Adrenal gland (tissue), 5 donors: ENCODE measurements around the gene MROH7.

ENCODE experiments used
- CTCF ChIP-seq, 6 experiments: fragments of 450-650 bp in 4 of 6; fragments of 200-600 bp in 2 of 6; sonication (generic) in 1 of 6; IDR thresholded peaks; 1 replicate in 5 of 6; 2 replicates in 1 of 6; pipeline versions ENCODE4 v1.5.1 to v1.8.0; 2016 to 2021; ENCODE audit warnings: antibody characterized with exemption in 6 of 6, mild to moderate bottlenecking in 2 of 6, moderate library complexity in 1 of 6
- POLR2A ChIP-seq, 2 donors: fragments of 450-650 bp; IDR thresholded peaks; one replicate each; pipeline ENCODE4 v1.6.1; 2017; ENCODE audit warnings: antibody characterized with exemption in 2 of 2, mild to moderate bottlenecking in 2 of 2, moderate library complexity in 1 of 2
- donor health status: DM: no; HTN: no; CAD: no.

- no peak for TF ChIP-seq CTCF (IDR thresholded peaks at IDR 0.05)
- no peak for TF ChIP-seq POLR2A (IDR thresholded peaks at IDR 0.05)
These were observed 102.0 kb downstream of the MROH7 start for GRCh38 chr1:54743416-54744226.
